Ovary (tissue), 9 donors: Measurements from ENCODE around the gene NFE2. TPM values are rescaled to one million over a fixed set of nuclear protein-coding genes. Genes with fewer than 3 reads are reported as not detected.

Experiments used
- DNase-seq, 5 donors: peaks; one replicate each; pipeline ENCODE4 v3.0.0-alpha.2; 2019 to 2020
- H3K27ac ChIP-seq, 2 donors: fragments of 200-600 bp; one replicate each; pipeline versions ENCODE4 v1.5.1 to v1.8.0; 2019 to 2022
- H3K27me3 ChIP-seq: fragments of 200-600 bp; one replicate; pipeline ENCODE4 v1.8.0; 2022
- H3K36me3 ChIP-seq: fragments of 200-600 bp; sonication (generic); one replicate; pipeline ENCODE4 v1.5.1; 2019
- H3K4me1 ChIP-seq: one replicate; pipeline ENCODE4 v1.8.1; 2013; ENCODE audit warnings: mild to moderate bottlenecking, moderate library complexity; ENCODE audit not compliant: insufficient read depth
- H3K4me3 ChIP-seq: fragments of 200-600 bp; sonication (generic); one replicate; pipeline ENCODE4 v1.5.1; 2017
- H3K9me3 ChIP-seq, 2 donors: fragments of 200-600 bp in 1 of 2; sonication (generic) in 1 of 2; one replicate each; pipeline versions ENCODE4 v1.5.1 to v1.8.1; 2013 to 2019; ENCODE audit warnings: mild to moderate bottlenecking in 1 of 2, moderate library complexity in 1 of 2
- EP300 ChIP-seq: sonication (generic); formaldehyde crosslinking; IDR thresholded peaks from one replicate; pipeline ENCODE4 v1.6.1; 2017; ENCODE audit warnings: antibody characterized with exemption
- POLR2A ChIP-seq: fragments of 450-650 bp; IDR thresholded peaks from one replicate; pipeline ENCODE4 v1.6.1; 2017; ENCODE audit warnings: antibody characterized with exemption, mild to moderate bottlenecking, moderate library complexity
- WGBS, 3 donors: extraction: QIAGEN DNeasy Blood & Tissue Kit in 1 of 3; methylation state at CpG; one replicate each; pipeline versions ENCODE4 v1.1.5 to v1.1.7; 2013 to 2017; 5-methylcytosine and 5-hydroxymethylcytosine counted together
- intact Hi-C, 4 donors: fragments of 100-400 bp; cut with DNase I; formaldehyde crosslinking; loops; one replicate each; pipeline versions ENCODE4 v1.11.0 to v1.15.1; 2022 to 2023
- polyA plus RNA-seq, 2 donors: library from polyadenylated mRNA; stranded (reverse); fragments of 200-250 nt in 1 of 2; fragments of 350-450 nt in 1 of 2; fragmentation: Illumina TruSeq in 1 of 2; extraction: RNeasy Lipid Tissue Mini Kit (QIAGEN cat#74804) in 1 of 2; gene quantifications; one replicate each; pipeline ENCODE4 v1.2.3, GENCODE V29; 2013 to 2014
- total RNA-seq, 7 donors: library from RNA; depleted of rRNA in 2 of 7; stranded (reverse); fragments of >200 nt in 2 of 7; fragmentation: NEBNext Ultra II Directional in 3 of 7; extraction: Animal tissue kit (Norgen Biotek cat#: 25700) in 3 of 7; gene quantifications; one replicate each; pipeline versions ENCODE4 v1.1.0 to v1.2.4, GENCODE V29; 2016 to 2023
- TF ChIP-seq, protein P1 (sequence below), 3 donors: fragments of 450-650 bp in 2 of 3; fragments of 200-600 bp in 1 of 3; IDR thresholded peaks; one replicate each; pipeline versions ENCODE4 v1.5.1 to v1.8.0; 2016 to 2022; ENCODE audit warnings: antibody characterized with exemption in 3 of 3, mild to moderate bottlenecking in 1 of 3
- donor health status: DM: no; HTN: no; CAD: no; lungs with moderate emphysema.
- donor health status: DM: no; HTN: no; CAD: no.
- donor health status: Bipolar disorder and iron deficiency.
- donor health status: DM: yes; HTN: yes; CAD: no.
- donor health status: DM: no; HTN: no; CAD: no.
- donor health status: DM: yes; HTN: yes; CAD: no.

The NFE2 gene
- total and polyA plus RNA-seq, 9 donors: 0.05 to 0.54 (median 0.33) TPM; not detected in 2

DNA sequence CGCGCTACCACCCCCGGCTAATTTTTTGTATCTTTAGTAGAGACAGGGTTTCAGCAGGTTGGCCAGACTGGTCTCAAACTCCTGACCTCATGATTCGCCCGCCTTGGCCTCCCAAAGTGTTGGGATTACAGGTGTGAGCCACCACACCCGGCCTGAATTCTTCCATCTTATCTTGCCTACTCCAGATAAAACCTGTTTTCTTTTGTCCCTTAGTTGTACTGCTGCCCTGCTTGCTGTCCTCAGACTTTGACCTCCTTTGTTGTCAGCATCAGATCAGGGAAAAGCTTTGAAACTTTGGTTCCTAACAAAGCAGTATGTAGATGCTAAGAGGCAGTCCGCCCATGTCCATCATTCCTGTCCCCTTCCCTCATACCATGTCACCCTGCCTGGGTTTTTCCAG, 40.0 kb upstream of the NFE2 start:
- H3K27ac ChIP-seq: no peak overlapping the region
- WGBS, 3 donors: 72 to 80% (median 72%) methylated on average over 7 of the region's 7 CpGs
- H3K4me1 ChIP-seq: peaks cover 5% of the 10 kb centered on the region
- intact Hi-C loops: no loop called here
- H3K9me3 ChIP-seq: no peaks in the 10 kb centered on the region
- TF ChIP-seq POLR2A: no peak
- TF ChIP-seq, protein P1, sequence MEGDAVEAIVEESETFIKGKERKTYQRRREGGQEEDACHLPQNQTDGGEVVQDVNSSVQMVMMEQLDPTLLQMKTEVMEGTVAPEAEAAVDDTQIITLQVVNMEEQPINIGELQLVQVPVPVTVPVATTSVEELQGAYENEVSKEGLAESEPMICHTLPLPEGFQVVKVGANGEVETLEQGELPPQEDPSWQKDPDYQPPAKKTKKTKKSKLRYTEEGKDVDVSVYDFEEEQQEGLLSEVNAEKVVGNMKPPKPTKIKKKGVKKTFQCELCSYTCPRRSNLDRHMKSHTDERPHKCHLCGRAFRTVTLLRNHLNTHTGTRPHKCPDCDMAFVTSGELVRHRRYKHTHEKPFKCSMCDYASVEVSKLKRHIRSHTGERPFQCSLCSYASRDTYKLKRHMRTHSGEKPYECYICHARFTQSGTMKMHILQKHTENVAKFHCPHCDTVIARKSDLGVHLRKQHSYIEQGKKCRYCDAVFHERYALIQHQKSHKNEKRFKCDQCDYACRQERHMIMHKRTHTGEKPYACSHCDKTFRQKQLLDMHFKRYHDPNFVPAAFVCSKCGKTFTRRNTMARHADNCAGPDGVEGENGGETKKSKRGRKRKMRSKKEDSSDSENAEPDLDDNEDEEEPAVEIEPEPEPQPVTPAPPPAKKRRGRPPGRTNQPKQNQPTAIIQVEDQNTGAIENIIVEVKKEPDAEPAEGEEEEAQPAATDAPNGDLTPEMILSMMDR (IDR thresholded peaks at IDR 0.05): no peak
- TF ChIP-seq EP300: no peak
- H3K27me3 ChIP-seq: no peaks in the 10 kb centered on the region
- no peak for DNase-seq
- H3K36me3 ChIP-seq: no peaks in the 10 kb centered on the region
- no peak overlapping the region for H3K4me3 ChIP-seq

- intact Hi-C loops: no loop called here
- 28 to 41% (median 32%) methylated on average over 4 of the region's 4 CpGs for WGBS, 3 donors
- Histone ChIP-seq H3K9me3 (no peaks in the 10 kb centered on the region), H3K27ac (no peak overlapping the region), H3K4me1 (peaks cover 5% of the 10 kb centered on the region), H3K27me3 (no peaks in the 10 kb centered on the region), H3K36me3 (no peaks in the 10 kb centered on the region), H3K4me3 (no peak overlapping the region)
- TF ChIP-seq, protein P1 (IDR thresholded peaks at IDR 0.05): no peak
- TF ChIP-seq POLR2A: no peak
- TF ChIP-seq EP300: no peak
- no peak for DNase-seq
Measured at GRCh38 chr12:54338698-54339296, 38.0 kb upstream of the NFE2 start.

- intact Hi-C loops: no loop called here
- WGBS, 3 donors: 40 to 50% (median 48%) methylated on average over 3 of the region's 3 CpGs
- H3K4me1 ChIP-seq: peaks cover 5% of the 10 kb centered on the region
Measured at GRCh38 chr12:54337854-54338650, 37.2 kb upstream of the NFE2 start.

GRCh38 chr12:54337280-54337842, 36.5 kb upstream of the NFE2 start:
- intact Hi-C loops: no loop called here
- H3K4me3 ChIP-seq: no peak overlapping the region
- no peaks in the 10 kb centered on the region for H3K36me3 ChIP-seq
- H3K27ac ChIP-seq: peak overlapping the region in 1 of 2 donors; percentile 7
- H3K4me1 ChIP-seq: peaks cover 5% of the 10 kb centered on the region
- DNase-seq: no peak
- 7 to 15% (median 11%) methylated on average over 3 of the region's 3 CpGs for WGBS, 3 donors
- TF ChIP-seq, protein P1 (IDR thresholded peaks at IDR 0.05): no peak
- TF ChIP-seq EP300: no peak
- no peaks in the 10 kb centered on the region for H3K9me3 ChIP-seq
- H3K27me3 ChIP-seq: no peaks in the 10 kb centered on the region

More at GRCh38 chr12:54337854-54338650, 37.2 kb upstream of the NFE2 start:
- Histone ChIP-seq H3K4me3 (no peak overlapping the region), H3K27me3 (no peaks in the 10 kb centered on the region), H3K27ac (peak overlapping the region in 1 of 2 donors; percentile 7), H3K36me3 (no peaks in the 10 kb centered on the region), H3K9me3 (no peaks in the 10 kb centered on the region)
- TF ChIP-seq, protein P1 (IDR thresholded peaks at IDR 0.05): no peak
- TF ChIP-seq EP300 (no peak), POLR2A (no peak)
- no peak for DNase-seq
